OCI-M1 (cell line): ENCODE results near the gene KLB.
A peak's percentile ranks its signal among the peaks of the same experiment; 100 is the strongest.
"Not testable (repeated sequence)": the region's sequence is repeated elsewhere in the genome, so short reads cannot be mapped to it uniquely, and the experiment has no call there.

Experiments used
- DNase-seq: peaks from one replicate; lab custom pipeline; 2025; lab: John Stamatoyannopoulos, UW

KLB gene

DNA sequence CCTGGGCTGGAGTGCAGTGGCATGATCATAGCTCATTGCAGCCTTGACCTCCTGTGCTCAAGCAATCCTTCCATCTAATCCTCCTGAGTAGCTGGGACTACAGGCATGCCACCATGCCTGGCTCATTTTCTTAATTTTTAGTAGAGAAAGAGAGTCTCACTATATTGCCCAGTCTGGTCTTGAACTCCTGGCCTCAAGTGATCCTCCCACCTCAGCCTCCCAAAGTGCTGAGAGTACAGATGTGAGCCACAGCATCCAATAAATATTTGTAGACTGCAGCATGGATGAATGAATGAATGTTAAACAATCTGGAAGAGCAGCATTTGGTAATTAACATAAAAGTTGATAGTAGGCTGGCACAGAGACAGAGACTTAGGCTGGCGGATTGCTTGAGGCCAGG, 20.0 kb downstream of the KLB start:
- DNase-seq: no peak

DNA sequence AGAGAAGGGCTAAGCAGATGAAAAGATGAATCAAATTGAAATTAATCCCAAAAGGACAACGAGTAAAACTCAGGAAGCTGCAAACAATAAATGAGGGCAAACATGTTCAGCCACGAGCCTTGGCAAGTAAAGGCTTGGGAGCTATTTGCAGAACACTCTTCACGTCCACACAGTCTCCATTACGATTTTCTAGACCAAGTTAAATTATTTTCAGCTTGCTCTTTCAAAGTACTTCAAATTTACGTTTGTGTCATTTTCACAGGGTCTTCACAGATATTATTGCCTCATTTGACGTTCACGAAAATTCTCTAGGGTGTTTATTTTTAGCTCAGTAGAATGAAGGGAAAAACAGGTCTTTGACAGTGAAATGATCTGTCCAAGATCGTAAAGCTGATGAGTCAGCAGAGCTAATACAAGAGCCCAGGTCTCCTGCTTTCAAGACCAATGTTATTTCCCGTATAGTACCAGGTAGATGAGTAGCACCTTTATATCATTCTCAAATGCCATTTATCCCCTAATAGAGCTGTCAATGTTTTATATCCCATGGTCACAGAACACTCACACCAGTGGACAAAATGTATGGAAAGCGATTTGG, 20.9 kb downstream of the KLB start:
- DNase-seq: peak; percentile 24

DNA sequence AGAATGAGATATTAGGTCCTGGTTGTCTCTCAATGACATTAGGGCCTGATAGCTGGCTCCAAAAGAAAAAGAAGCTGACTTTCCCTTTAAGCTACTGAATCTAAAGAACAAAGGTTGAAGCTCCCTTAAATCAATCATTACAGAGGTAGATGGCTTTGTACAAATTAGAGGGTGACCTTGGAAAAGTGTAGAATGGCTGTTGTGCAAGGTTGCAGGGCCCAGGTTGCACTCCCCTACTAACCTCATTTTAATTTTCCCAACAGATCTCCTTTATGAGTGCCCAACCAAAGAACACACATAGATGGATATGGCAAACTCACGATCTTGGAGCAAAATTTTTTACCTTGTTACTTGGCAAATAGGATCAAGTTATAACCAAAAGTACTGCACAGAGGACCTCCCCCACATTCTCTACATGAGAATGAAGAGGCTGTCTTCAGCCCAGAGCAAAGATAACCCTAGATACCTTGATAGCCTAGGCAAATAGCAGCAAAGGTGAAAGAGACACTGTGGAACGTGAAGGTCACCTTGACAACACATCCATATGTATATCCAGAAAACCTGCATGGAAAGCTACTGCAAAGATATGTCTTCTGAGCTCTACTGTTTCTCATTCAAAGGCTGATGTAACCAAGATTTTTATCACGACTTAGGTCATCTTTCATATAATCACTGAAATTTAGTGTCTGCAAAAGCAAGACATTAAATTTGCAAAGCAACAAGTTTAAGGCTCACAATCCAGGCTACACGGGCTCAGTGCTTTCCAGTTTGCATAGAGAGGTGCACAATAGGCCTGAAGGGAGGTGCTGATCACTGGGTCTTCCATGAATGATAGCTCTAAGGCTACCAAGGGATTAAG, 23.0 kb downstream of the KLB start:
- DNase-seq: peak; percentile 62

DNA sequence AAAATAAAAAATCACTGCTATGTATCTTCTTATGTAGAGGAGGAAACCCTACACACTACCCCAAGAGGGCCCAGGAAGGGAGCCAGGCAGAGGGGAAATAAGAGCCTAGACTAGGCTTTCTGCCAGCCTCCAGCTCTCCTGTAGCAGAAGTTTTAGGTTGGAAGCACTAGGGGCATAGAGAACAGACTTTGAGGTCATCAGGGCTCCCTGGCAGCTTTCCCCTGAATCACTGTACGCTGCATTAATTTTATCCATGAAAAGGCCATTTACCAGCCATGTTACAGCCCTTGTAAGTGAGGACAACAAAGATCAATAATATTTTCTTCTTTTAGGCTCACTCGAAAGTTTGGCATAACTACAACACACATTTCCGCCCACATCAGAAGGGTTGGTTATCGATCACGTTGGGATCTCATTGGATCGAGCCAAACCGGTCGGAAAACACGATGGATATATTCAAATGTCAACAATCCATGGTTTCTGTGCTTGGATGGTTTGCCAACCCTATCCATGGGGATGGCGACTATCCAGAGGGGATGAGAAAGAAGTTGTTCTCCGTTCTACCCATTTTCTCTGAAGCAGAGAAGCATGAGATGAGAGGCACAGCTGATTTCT, 27.3 kb downstream of the KLB start:
- DNase-seq: no peak

DNA sequence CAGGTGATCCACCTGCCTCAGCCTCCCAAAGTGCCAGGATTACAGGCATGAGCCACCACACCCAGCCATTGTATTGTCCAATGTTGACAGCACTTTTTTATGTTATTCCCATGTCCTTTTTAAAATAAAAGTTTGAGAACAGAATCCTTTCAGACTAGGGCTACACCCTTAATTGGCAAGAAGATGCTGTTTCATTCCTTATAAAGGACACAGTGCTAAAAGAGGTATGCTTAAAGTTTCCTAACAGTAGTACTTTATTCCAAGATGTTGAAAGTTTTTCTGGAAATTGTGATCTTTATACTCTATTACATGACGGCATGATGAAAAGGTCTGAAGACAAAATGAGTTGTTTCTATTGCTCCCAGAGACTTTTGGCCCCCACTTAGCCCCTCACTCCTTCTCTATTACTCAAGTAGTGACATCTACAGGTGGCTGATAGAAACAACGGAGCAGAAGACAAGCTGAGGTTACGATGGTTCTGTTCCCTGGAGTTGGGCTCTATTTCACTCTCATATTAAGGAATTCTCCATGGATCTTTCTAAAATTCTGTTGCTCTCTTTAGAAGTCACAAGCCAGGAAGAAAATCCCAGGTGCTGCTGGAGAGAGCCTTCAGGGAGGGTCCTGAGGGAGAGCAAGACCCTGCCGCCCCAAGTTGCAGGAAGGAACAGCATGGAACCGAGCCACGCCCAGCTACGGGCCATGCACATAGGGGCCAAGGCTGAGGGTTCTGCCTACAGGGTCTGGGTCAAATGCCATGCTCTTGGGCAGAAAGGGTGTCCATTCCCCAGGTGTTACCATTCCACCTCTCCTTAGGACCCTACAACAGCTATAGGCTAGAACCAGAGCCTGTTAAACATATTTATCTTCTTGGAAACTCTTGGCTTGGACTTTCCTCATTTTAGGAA, 29.2 kb downstream of the KLB start:
- no peak for DNase-seq

DNA sequence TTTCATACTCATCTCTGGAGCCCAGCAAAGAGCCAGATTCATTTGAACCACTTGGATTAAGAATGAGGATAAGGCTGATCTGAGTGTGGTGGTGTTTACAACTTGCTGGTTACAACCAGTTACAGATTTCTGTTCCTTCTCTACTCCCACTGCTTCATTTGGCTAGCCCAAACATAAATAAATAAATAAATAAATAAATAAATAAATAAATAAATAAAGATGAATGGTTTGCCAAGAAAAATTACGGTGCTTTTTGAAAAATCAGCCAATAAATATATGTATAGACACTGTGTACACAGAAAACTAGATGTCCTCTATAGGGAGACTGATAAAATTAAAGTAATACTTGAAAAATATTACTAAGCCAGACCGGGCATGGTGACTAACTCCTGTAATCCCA, 34.9 kb downstream of the KLB start:
- DNase-seq: no peak

DNA sequence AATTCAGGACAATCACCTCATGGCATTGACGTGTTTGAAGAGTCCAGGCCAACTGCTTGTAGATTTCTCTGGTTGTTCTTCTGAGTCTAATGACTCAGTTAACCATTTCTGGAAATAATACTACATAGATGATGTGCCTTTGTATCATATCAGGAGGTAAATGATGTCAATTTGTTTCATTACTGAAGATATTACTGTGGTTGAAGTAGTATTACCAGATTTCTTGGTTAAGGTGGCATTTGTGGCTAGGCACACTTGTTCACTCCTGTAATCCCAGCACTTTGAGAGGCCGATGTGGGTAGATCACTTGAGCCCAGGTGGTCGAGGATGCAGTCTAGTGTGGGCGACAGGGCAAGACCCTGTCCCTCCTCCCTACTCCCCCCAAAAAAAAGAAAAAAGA, 36.3 kb downstream of the KLB start:
- no peak for DNase-seq

DNA sequence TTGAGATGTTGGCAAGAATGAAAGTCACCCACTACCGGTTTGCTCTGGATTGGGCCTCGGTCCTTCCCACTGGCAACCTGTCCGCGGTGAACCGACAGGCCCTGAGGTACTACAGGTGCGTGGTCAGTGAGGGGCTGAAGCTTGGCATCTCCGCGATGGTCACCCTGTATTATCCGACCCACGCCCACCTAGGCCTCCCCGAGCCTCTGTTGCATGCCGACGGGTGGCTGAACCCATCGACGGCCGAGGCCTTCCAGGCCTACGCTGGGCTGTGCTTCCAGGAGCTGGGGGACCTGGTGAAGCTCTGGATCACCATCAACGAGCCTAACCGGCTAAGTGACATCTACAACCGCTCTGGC, 39.7 kb downstream of the KLB start:
- no peak for DNase-seq

DNA sequence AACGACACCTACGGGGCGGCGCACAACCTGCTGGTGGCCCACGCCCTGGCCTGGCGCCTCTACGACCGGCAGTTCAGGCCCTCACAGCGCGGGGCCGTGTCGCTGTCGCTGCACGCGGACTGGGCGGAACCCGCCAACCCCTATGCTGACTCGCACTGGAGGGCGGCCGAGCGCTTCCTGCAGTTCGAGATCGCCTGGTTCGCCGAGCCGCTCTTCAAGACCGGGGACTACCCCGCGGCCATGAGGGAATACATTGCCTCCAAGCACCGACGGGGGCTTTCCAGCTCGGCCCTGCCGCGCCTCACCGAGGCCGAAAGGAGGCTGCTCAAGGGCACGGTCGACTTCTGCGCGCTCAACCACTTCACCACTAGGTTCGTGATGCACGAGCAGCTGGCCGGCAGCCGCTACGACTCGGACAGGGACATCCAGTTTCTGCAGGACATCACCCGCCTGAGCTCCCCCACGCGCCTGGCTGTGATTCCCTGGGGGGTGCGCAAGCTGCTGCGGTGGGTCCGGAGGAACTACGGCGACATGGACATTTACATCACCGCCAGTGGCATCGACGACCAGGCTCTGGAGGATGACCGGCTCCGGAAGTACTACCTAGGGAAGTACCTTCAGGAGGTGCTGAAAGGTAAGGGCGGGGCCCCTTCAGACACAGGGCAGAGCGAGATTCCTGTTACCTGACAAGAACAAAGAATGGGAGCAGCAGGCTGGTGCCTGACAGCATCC, 40.3 kb downstream of the KLB start:
- no peak for DNase-seq

DNA sequence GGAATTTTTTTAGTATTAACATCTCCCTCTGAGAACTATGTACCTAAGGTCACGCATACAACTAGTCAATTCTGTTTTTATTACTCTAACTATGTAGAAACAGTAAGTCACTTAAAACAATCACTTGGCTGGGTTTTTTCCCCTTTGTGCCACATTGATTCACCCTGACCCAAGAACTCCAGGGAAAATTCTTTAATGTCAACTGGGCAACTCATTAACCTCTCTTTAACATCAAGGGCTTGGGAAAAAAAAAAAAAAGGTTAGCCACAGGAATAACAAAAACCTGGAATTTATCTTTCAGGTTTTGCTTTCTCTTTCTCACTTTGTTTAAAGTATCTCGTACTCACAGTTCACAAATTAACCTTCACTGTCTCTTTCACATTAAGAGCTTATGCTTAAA, 43.9 kb downstream of the KLB start:
- DNase-seq: no peak

DNA sequence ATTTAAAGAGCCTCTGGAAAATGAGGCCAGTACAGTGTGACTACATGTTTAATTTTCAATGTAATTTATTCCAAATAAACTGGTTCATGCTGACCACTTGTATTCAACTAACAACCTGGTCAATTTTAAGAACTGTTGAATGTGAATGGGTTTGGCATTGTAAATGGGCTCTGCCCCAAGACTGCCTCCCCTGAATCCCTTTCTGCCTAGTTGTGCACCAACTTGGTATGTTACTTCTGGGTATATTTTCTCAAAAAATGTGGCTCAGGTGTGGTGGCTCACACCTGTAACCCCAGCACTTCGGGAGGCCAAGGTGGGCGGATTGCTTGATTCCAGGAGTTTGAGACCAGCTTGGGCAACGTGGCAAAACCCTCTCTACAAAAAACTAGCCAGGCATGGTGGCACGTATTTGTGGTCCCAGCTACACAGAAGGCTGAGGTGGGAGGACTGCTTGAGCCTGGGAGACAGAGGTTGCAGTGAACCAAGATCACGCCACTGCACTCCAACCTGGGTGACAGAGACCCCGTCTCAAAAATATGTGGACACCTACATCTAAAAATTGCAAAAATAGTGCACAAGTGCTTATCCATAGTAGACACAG, 44.8 kb downstream of the KLB start:
- no peak for DNase-seq

DNA sequence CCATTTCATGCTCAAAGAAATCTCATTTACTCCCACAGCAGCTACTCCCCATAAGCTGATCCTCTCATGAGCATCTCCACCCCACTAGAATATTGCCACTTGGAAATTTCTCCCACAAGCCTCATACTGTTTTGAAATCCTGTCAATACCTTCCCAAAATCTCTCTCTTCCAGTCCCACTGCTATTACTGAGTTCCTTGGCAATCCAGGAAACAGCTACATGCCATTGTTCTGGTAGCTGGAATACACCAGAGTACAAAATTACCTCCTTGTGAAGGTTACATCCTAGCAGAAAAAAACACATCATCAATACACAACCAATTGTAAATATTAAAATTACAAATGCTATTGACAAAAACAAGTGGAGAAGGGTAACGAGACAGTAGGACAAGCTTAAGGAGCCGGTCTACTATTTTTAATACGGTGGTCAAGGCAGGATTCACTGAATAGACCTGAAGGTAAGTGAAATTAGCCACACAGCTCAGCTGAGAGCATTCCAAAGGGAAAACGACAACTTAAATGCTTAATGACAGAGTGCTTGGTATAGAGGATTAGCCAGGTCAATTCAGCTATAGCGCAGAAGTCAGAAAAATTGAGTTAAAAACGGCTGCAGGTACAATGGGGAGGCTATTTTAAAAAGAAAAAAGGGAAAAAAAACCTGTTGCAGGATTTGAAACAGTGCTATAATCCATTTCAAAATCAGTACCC, 45.6 kb downstream of the KLB start:
- DNase-seq: no peak

DNA sequence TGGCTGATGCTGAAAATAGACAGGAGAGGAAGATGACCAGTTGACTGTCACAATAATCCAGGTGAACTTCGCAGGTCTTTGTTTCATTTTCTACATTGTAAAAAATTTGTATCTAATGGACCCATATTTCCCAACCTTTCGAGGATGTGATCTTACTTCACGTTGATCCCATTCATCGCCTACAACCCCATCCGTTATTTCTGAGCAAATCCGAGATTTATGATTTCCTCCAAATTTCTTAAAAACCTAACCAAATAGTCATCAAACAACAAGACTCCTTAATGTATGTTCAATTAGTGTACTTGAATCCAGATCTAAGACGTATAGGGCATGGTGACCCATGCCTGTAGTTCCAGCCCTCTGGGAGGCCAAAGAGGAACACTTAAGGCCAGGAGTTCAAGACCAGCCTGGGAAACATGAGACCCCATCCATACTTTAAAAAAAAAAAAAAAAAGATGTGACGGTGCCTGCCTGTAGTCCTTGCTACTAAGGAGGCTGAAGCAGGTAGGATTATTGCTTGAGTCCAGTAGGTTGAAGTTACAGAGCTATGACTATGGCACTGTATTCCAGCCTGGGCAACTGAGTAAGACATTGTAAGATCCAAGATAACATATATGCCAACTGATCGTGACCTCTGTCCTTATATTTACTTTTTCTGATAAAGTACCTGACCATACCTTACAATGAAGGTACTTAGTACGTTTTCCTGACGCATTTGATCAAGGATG, 46.3 kb downstream of the KLB start:
- no peak for DNase-seq

DNA sequence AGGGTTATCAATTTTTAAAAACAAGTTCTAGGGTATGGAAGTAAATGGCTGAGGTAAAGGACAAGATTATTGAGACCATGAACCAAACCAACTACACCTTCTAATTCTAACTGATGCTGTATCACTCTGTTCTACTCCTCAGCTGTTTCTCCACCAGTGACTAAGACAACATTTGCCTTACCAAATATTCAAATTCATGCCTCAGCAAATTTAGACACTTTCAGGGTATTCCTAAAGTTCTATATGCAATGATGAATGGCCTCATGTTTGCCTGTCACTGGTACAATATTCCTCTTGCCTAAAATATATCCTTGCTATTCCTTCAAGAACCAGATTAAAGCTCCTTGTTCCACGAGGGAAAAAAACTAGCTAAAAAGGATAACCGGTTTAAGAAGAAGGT, 47.0 kb downstream of the KLB start:
- no peak for DNase-seq

DNA sequence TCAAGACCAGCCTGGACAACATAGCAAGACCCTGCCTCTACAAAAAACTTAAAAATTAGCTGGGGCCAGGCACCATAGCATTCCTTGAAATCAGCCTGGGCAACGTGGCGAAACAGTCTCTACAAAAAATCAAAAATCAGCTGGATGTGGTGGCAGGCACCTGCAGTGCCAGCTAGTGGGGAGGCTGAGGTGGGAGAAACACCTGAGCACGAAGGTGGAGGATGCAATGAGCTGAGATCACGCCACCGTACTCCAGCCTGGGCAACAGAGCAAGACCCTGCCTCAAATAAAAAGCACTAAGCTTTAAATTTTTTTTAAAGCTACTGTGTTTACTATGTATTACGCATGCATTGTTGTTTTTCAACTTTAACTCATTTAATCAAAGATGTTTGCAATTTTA, 48.8 kb downstream of the KLB start:
- DNase-seq: no peak

DNA sequence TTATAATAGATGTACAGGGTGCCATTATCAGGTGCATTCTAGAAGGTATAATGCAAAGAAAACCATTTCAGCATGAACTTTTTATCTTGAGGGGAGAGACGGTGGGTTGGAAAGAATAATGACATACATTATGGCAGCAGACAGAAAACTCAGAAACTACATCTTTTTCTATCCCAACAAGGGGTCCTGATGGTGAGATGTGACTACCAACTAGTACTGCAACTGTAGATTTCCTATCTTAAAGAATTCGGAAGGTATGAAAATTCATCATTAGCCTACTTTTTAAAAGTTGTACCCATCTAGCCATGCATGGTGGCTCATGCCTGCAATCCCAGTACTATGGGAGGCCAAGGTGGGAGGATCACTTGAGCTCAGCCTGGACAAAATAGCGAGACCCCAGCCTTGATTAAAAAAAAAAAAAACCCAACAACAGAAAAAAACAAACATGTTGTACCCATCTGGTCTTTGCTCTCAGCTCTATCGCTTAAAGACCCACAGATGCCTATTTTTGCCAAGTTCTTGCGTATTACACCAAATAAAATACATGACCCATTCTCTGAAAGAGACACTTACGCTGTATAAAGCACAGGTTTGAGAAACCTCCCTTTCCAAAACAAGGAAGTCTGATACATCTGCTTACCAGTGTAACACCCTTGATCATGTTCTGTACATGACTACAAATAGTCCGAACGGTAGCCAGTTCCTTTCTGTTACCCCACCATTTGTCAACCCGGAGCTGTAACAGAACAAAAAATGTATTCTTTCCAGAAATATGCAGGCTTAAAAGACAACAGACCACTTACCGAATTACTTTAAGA, 50.4 kb downstream of the KLB start:
- no peak for DNase-seq

DNA sequence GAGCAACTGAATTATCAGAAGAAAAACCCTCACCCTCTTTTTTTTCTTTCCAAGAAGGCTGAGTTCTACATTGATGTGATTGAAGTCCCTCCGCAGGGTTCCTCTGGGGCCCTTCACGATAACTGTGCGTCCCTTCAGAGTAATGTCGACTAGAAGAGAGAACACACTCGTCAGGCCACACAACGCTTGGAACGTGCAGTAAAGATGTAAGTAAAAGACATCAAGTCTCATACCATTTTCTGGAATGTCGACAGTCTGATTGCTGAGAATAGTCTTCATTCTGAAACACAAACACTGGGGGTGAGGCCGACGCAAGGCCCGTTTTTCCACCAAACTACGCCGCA, 51.4 kb downstream of the KLB start:
- not testable (repeated sequence) for DNase-seq

DNA sequence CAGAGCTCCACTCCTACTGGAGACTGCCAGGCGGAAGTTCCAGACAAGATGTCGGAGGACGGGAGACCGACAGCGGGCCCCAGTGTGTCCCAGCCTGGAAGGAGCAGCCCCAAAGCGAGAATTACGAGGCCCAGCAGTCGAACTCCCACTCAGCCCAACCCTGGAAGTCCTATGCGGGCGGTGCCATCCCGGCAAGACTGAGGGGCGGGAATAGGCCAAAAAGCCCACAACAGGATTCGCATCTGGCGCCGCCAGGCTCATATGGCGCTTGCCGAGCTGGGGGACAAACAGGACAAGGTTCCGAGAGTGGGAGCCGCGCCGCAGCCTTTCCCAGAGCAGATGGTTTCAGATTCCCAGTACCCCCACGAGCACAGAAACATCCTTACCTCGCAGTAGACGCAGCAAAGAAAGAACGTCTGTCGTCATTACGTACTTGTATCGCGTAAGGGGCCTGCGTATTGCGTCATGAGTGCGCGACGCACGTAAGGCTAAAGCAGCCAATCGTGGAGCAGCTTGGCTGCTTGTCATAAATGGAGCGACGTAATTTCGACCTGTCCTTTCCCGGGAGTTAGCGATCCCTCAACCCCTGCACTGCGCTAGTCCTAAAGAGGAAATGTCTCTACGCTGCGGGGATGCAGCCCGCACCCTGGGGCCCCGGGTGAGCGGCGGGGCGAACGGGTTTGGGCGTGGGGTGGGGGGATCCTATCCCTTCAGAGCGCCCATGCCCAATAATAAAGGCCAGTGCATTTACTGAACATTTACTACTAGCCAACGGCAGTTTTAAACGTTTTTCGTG, 52.0 kb downstream of the KLB start, which contains the start of the genes LIAS and RPL9:
Gene LIAS, plus strand, starts transcription at position 552 of the 796 bp plus-strand sequence. Its CDS starts 62 bp downstream, at position 614.
Gene RPL9, minus strand, starts transcription at position 418 of the 796 bp plus-strand sequence. CDS start 483 bp downstream, outside the sequence.
- peak; percentile 98 for DNase-seq
